T-cell (primary cell): ENCODE data around the gene TRAPPC13. TPM values are rescaled to one million over a fixed set of nuclear protein-coding genes. Genes with fewer than 3 reads are reported as not detected.

ENCODE experiments used
- ATAC-seq, 4 experiments: fragments of 200-7000 bp in 3 of 4; fragments of 150-1000 bp in 1 of 4; cut with Tn5 transposase; replicated peaks in 1 of 4; 1 replicate in 3 of 4; 2 replicates in 1 of 4; pipeline ENCODE4 v1.10.0; 2021; ENCODE audit warnings: moderate library complexity in 3 of 4, mild to moderate bottlenecking in 2 of 4, moderate number of reproducible peaks in 1 of 4
- CTCF ChIA-PET, 2 donors: fragments of 300-600 bp; sonication (Branson Sonifier 250); formaldehyde crosslinking; loops; one replicate each; lab custom pipeline; 2022; ENCODE audit warnings: antibody characterized with exemption in 2 of 2; lab: Charles Lee
- POLR2A ChIA-PET, 2 donors: fragments of 300-600 bp; sonication (Branson Sonifier 250); formaldehyde crosslinking; loops; one replicate each; lab custom pipeline; 2022; ENCODE audit warnings: antibody characterized with exemption in 2 of 2; lab: Charles Lee
- DNase-seq, 35 experiments: peaks; one replicate each; pipeline versions ENCODE4 v3.0.0 to v3.0.0-alpha.2; 2013 to 2023
- H3K27ac ChIP-seq: one replicate; pipeline ENCODE4 v1.5.1; 2013; ENCODE audit warnings: low read length
- H3K27me3 ChIP-seq, 2 experiments: replicated peaks in 1 of 2; 1 replicate in 1 of 2; 2 replicates in 1 of 2; pipeline versions ENCODE4 v1.6.1 to v1.7.0; 2013; ENCODE audit warnings: low read length in 1 of 2, mixed read lengths in 1 of 2; ENCODE audit not compliant: control insufficient read depth in 2 of 2, insufficient read depth in 2 of 2; ENCODE audit errors: extremely low read depth in 1 of 2
- H3K36me3 ChIP-seq, 2 donors: 1 replicate in 1 of 2; 2 replicates in 1 of 2; pipeline versions ENCODE4 v1.6.1 to v1.7.0; 2013; ENCODE audit warnings: low read length in 1 of 2; ENCODE audit not compliant: control insufficient read depth in 2 of 2, insufficient read depth in 1 of 2; ENCODE audit errors: extremely low read depth in 1 of 2
- H3K4me1 ChIP-seq, 2 experiments: 1 replicate in 1 of 2; 2 replicates in 1 of 2; pipeline versions ENCODE4 v1.6.1 to v1.7.0; 2013; ENCODE audit warnings: low read length in 2 of 2, mixed read lengths in 1 of 2; ENCODE audit not compliant: insufficient read depth in 2 of 2, control insufficient read depth in 1 of 2; ENCODE audit errors: extremely low read depth in 1 of 2
- H3K4me3 ChIP-seq, 2 donors: 1 replicate in 1 of 2; 2 replicates in 1 of 2; pipeline versions ENCODE4 v1.5.1 to v1.7.0; 2013; ENCODE audit warnings: mild to moderate bottlenecking in 2 of 2, low read length in 1 of 2, moderate library complexity in 1 of 2; ENCODE audit not compliant: control insufficient read depth in 1 of 2; ENCODE audit errors: extremely low read depth in 1 of 2
- H3K9me3 ChIP-seq: 2 replicates; pipeline ENCODE4 v1.7.0; 2013
- H3K27ac Mint-ChIP-seq, 2 donors: one replicate each; pipeline ENCODE4 v1.8.0; 2020 to 2021; ENCODE audit warnings: mild to moderate bottlenecking in 2 of 2, mixed read lengths in 2 of 2
- H3K27me3 Mint-ChIP-seq, 2 donors: one replicate each; pipeline ENCODE4 v1.8.0; 2021 to 2022; ENCODE audit warnings: mixed read lengths in 2 of 2
- H3K36me3 Mint-ChIP-seq: one replicate; pipeline ENCODE4 v1.8.0; 2021; ENCODE audit warnings: mixed read lengths
- H3K4me1 Mint-ChIP-seq, 3 donors: one replicate each; pipeline ENCODE4 v1.8.0; 2020 to 2022; ENCODE audit warnings: mixed read lengths in 3 of 3, mild to moderate bottlenecking in 1 of 3
- H3K4me3 Mint-ChIP-seq, 3 donors: one replicate each; pipeline ENCODE4 v1.8.0; 2020 to 2022; ENCODE audit warnings: mild to moderate bottlenecking in 3 of 3, mixed read lengths in 3 of 3, moderate library complexity in 3 of 3
- H3K9me3 Mint-ChIP-seq, 3 donors: one replicate each; pipeline ENCODE4 v1.8.0; 2020 to 2022; ENCODE audit warnings: mixed read lengths in 3 of 3
- WGBS: methylation state at CpG from one replicate; pipeline ENCODE4 v1.1.5; 2013; ENCODE audit warnings: missing lambda C conversion rate; ENCODE audit not compliant: insufficient coverage; 5-methylcytosine and 5-hydroxymethylcytosine counted together
- total RNA-seq, 35 experiments: library from RNA in 6 of 35; stranded (reverse) in 6 of 35; fragments of 120-200 nt in 1 of 35; gene quantifications; one replicate each; pipeline versions ENCODE4 v1.2.1 to v1.2.4 and lab custom pipeline; 2013 to 2026

The TRAPPC13 gene
- total RNA-seq, 5 donors from 2014 or later (not counting 1 experiment from before 2014, with no cell fraction given) = 14.3 to 19.2 (median 16.5) TPM

DNA sequence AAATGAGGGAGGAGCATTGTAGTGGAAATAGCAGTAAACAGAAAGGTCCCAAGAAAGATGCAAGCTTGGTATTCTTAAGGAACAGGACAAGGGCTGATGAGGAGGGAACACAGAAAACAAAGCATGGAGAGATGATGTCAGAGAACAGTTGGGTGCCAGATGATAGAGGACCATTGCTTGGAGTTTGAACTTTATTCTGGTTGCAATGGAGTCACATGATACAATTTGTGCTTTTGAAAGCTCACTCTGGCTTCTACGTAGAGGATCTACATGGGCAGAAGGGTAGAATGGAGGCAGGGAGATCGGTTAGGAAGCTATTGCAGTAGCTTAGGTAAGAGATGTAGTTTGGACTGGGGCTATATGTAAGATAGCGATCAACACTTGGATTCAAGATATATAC, 57.3 kb downstream of the TRAPPC13 start:
- ChIA-PET CTCF (no interaction called here), POLR2A (no interaction called here)
- Histone ChIP-seq H3K4me1 (no peaks in the 10 kb centered on the region), H3K9me3 (no peaks in the 10 kb centered on the region), H3K36me3 (peaks cover 16 to 61% of the 10 kb centered on the region in 2 donors), H3K27me3 (no peaks in the 10 kb centered on the region), H3K27ac (no peak overlapping the region), H3K4me3 (no peak overlapping the region)
- Mint-ChIP-seq H3K27ac (peak overlapping the region in 1 of 2 donors; percentile 4), H3K4me1 (peaks cover 42 to 57% (median 52%) of the 10 kb centered on the region in 3 donors), H3K4me3 (no peak overlapping the region), H3K36me3 (peaks cover 79% of the 10 kb centered on the region), H3K27me3 (no peaks in the 10 kb centered on the region), H3K9me3 (no peaks in the 10 kb centered on the region)
- ATAC-seq (no peak), DNase-seq (no peak)
- 97% methylated on average over 3 of the region's 3 CpGs for WGBS

DNA sequence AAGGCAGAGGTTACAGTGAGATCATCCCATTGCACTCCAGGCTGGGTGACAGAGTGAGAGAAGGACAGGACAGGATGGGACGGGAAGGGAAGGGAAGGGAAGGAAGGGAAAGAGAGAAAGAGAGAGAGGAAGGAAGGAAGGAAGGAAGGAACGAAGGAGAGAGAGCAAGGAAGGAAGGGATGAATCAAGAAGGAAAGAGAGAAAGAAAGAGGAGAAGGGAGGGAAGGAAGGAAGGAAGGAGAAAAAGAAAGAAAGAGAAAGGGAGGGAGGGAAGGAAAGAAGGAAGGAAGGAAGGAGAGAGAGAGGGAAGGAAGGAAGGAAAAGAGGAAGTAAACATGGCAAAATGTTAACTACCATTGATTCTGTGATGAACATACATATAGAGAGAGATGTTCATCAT, 68.3 kb downstream of the TRAPPC13 start:
- no peak for DNase-seq
- no peak overlapping the region for H3K27ac ChIP-seq
- H3K4me3 ChIP-seq = no peak overlapping the region
- Mint-ChIP-seq H3K27ac (no peak overlapping the region), H3K9me3 (no peaks in the 10 kb centered on the region), H3K36me3 (peaks cover 30% of the 10 kb centered on the region), H3K27me3 (no peaks in the 10 kb centered on the region), H3K4me1 (peaks cover 7 to 22% (median 9%) of the 10 kb centered on the region in 3 donors), H3K4me3 (no peak overlapping the region)
- POLR2A ChIA-PET = interaction anchor here (0.6 kb wide), 2 partner anchors 20 to 547 kb away, joined by 3 to 4 read pairs; no protein-coding TSS in a partner anchor
- no peaks in the 10 kb centered on the region for H3K9me3 ChIP-seq
- CTCF ChIA-PET = no interaction called here
- H3K4me1 ChIP-seq = no peaks in the 10 kb centered on the region
- 100% methylated on average over 2 of the region's 2 CpGs for WGBS
- ATAC-seq = no peak
- H3K27me3 ChIP-seq = no peaks in the 10 kb centered on the region
- H3K36me3 ChIP-seq = peaks cover 0 to 52% of the 10 kb centered on the region in 2 donors

DNA sequence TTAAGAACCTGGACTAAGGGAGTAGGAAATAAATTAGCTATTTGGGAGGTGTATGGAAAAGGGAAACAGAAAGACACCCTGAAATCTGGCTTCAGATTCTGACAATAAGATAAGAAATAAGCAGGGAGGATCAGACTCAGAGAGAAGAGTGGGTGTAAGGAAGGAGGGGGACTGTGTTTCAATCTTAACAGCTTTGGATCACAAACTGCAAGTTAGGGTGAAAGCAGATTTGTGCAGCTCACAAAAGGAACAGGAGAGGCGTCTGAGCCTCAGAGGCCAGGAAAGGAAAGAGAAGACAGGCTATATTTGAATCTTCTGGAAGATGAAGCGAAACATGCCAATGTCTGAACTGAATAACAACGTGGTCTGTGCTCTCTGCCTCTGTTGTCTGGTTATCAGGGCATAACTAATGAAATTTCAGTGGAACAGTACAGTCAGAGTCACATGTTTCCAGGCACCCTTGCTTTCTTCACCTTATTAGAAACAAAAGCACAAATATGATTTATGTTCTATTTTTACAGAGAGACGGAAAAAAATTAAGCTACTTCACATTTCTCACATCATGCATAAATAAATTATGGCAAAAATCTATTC, 70.4 kb downstream of the TRAPPC13 start:
- peaks cover 0 to 61% of the 10 kb centered on the region in 2 donors for H3K36me3 ChIP-seq
- ChIA-PET CTCF (interaction anchor here in 1 of 2 donors (0.6 to 0.9 kb wide), 2 partner anchors 11 to 13 kb away, joined by 3 read pairs; no protein-coding TSS in a partner anchor), POLR2A (interaction anchor here (0.6 kb wide), 2 partner anchors 9 to 399 kb away, joined by 5 to 10 read pairs; no protein-coding TSS in a partner anchor)
- H3K27me3 Mint-ChIP-seq = no peaks in the 10 kb centered on the region
- H3K27ac Mint-ChIP-seq = no peak overlapping the region
- no peak for DNase-seq
- no peaks in the 10 kb centered on the region for H3K9me3 Mint-ChIP-seq
- peaks cover 41% of the 10 kb centered on the region for H3K36me3 Mint-ChIP-seq
- no peaks in the 10 kb centered on the region for H3K27me3 ChIP-seq
- no peak for ATAC-seq
- no peaks in the 10 kb centered on the region for H3K9me3 ChIP-seq
- no peak overlapping the region for H3K4me3 Mint-ChIP-seq
- peaks cover 16 to 28% (median 19%) of the 10 kb centered on the region in 3 donors for H3K4me1 Mint-ChIP-seq
- no peak overlapping the region for H3K27ac ChIP-seq
- 91% methylated on average over 2 of the region's 4 CpGs for WGBS
- H3K4me1 ChIP-seq = no peaks in the 10 kb centered on the region
- H3K4me3 ChIP-seq = no peak overlapping the region

DNA sequence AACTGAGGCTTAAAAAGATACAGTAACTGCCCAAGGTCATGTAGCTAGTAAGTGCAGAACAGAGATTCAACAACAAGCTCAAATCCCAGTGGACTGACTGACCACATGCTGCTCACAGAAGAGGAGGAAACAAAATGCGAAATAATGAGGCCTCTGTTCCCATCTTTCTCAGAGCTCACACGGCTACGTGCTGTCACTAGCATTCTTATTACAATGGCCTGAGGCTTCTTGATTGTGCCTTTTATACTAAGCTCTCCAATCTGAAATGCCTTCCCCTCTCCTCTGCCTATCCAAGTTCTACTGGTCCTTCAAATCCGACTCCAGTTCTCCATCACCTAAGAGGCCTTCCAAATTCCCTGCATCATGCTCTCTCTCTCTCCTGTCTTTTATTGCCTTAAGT, 71.1 kb downstream of the TRAPPC13 start:
- Mint-ChIP-seq H3K9me3 (no peaks in the 10 kb centered on the region), H3K27ac (no peak overlapping the region), H3K4me3 (no peak overlapping the region), H3K36me3 (peaks cover 35% of the 10 kb centered on the region), H3K27me3 (no peaks in the 10 kb centered on the region), H3K4me1 (peaks cover 16 to 25% (median 18%) of the 10 kb centered on the region in 3 donors)
- H3K36me3 ChIP-seq = peaks cover 0 to 58% of the 10 kb centered on the region in 2 donors
- H3K9me3 ChIP-seq = no peaks in the 10 kb centered on the region
- DNase-seq (no peak), ATAC-seq (no peak)
- no peaks in the 10 kb centered on the region for H3K27me3 ChIP-seq
- H3K4me1 ChIP-seq = no peaks in the 10 kb centered on the region
- ChIA-PET CTCF (interaction anchor here in 1 of 2 donors (0.9 kb wide), 1 partner anchor 12 kb away, joined by 3 read pairs; no protein-coding TSS in a partner anchor), POLR2A (no interaction called here)
- 100% methylated on average over 4 of the region's 4 CpGs for WGBS
- H3K27ac ChIP-seq = no peak overlapping the region
- H3K4me3 ChIP-seq = no peak overlapping the region

DNA sequence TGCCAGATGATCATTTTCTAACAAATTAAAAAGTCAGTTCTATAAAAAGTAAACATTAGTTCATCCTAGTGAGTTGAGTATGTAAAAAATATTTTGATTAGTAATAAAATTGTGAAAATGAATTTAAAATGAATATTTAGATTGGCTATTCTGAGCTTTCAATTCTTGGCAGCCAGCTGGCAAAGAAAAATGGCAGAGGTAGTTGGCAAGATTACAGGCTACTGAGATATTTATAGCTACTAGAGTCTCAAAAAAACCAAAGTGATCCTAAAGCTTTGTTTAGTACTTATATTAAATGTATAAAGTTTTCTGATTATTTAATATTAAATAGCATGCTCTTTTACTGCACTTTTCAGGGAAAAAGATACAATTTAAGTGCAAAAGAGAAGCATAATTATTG, 72.1 kb downstream of the TRAPPC13 start:
- no peaks in the 10 kb centered on the region for H3K4me1 ChIP-seq
- no peaks in the 10 kb centered on the region for H3K9me3 ChIP-seq
- peaks cover 16 to 22% (median 18%) of the 10 kb centered on the region in 3 donors for H3K4me1 Mint-ChIP-seq
- H3K27ac ChIP-seq = no peak overlapping the region
- H3K27ac Mint-ChIP-seq = no peak overlapping the region
- DNase-seq (no peak), ATAC-seq (no peak)
- ChIA-PET POLR2A (no interaction called here), CTCF (interaction anchor here in 1 of 2 donors (0.6 to 1.2 kb wide), 2 partner anchors 24 to 55 kb away, joined by 3 to 4 read pairs; no protein-coding TSS in a partner anchor)
- H3K4me3 Mint-ChIP-seq = no peak overlapping the region
- peaks cover 0 to 56% of the 10 kb centered on the region in 2 donors for H3K36me3 ChIP-seq
- no peaks in the 10 kb centered on the region for H3K9me3 Mint-ChIP-seq
- no peaks in the 10 kb centered on the region for H3K27me3 ChIP-seq
- H3K4me3 ChIP-seq = no peak overlapping the region
- peaks cover 32% of the 10 kb centered on the region for H3K36me3 Mint-ChIP-seq
- no peaks in the 10 kb centered on the region for H3K27me3 Mint-ChIP-seq

DNA sequence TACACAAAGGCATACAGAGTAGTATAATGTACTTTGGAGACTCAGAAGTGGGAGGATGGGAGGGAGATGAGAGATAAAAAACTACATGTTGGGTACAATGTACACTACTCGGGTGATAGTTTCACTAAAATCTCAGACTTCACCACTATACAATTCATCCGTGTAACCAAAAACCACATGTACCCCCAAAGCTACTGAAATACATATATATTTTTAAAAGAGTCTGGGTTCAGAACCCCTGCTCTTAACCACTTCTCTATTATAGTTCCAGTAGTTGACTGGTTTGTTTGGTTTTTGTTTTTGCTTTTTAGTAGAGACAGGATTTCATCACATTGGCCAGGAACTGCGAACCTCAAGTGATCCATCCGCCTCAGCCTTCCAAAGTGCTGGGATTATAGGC, 74.5 kb downstream of the TRAPPC13 start:
- H3K9me3 ChIP-seq = no peaks in the 10 kb centered on the region
- H3K36me3 Mint-ChIP-seq = peaks cover 35% of the 10 kb centered on the region
- H3K4me1 ChIP-seq = no peaks in the 10 kb centered on the region
- no peak overlapping the region for H3K27ac ChIP-seq
- POLR2A ChIA-PET = no interaction called here
- H3K27ac Mint-ChIP-seq = no peak overlapping the region
- H3K4me1 Mint-ChIP-seq = peaks cover 10 to 16% (median 13%) of the 10 kb centered on the region in 3 donors
- no peak overlapping the region for H3K4me3 Mint-ChIP-seq
- ATAC-seq (no peak), DNase-seq (no peak)
- H3K9me3 Mint-ChIP-seq = no peaks in the 10 kb centered on the region
- H3K27me3 Mint-ChIP-seq = no peaks in the 10 kb centered on the region
- no peak overlapping the region for H3K4me3 ChIP-seq
- H3K36me3 ChIP-seq = peaks cover 0 to 67% of the 10 kb centered on the region in 2 donors
- CTCF ChIA-PET = interaction anchor here in 1 of 2 donors (0.6 kb wide), 1 partner anchor 68 kb away, joined by 3 read pairs; no protein-coding TSS in a partner anchor
- no CpG with 5 or more reads among the region's 4 CpGs for WGBS
- no peaks in the 10 kb centered on the region for H3K27me3 ChIP-seq
